Colonic mucosa (tissue), 4 donors: ENCODE results near the gene SLC7A1. TPM values are rescaled to one million over a fixed set of nuclear protein-coding genes. Genes with fewer than 3 reads are reported as not detected.
"Not testable (repeated sequence)": the region's sequence is repeated elsewhere in the genome, so short reads cannot be mapped to it uniquely, and the experiment has no call there.

Experiments used
- DNase-seq: peaks from one replicate; pipeline ENCODE4 v3.0.0-alpha.2; 2020
- H3K27ac ChIP-seq: fragments of 200-600 bp; one replicate; pipeline ENCODE4 v1.8.0; 2021
- H3K27me3 ChIP-seq: fragments of 200-600 bp; one replicate; pipeline ENCODE4 v1.8.0; 2021
- H3K36me3 ChIP-seq: fragments of 200-600 bp; one replicate; pipeline ENCODE4 v1.8.0; 2021
- H3K4me1 ChIP-seq: fragments of 200-600 bp; one replicate; pipeline ENCODE4 v1.8.0; 2021; ENCODE audit warnings: mild to moderate bottlenecking
- H3K4me3 ChIP-seq: fragments of 200-600 bp; one replicate; pipeline ENCODE4 v1.8.0; 2021
- H3K9ac ChIP-seq, 2 donors: one replicate each; pipeline ENCODE4 v1.7.0; 2013; ENCODE audit warnings: control low read depth in 2 of 2, low read depth in 2 of 2, low read length in 2 of 2
- H3K9me3 ChIP-seq: fragments of 200-600 bp; one replicate; pipeline ENCODE4 v1.8.0; 2021
- intact Hi-C: fragments of 100-400 bp; cut with DNase I; formaldehyde crosslinking; loops from one replicate; pipeline ENCODE4 v1.14.1; 2022
- total RNA-seq, 2 donors: library from RNA; stranded (reverse); fragmentation: NEBNext Ultra II Directional in 1 of 2; extraction: Animal tissue kit (Norgen Biotek cat#: 25700) in 1 of 2; gene quantifications; one replicate each; pipeline ENCODE4 v1.2.1, GENCODE V29; 2021
- TF ChIP-seq, protein P1 (sequence below): fragments of 200-600 bp; IDR thresholded peaks from one replicate; pipeline ENCODE4 v1.8.0; 2022; ENCODE audit warnings: antibody characterized with exemption, mild to moderate bottlenecking
- donor health status: healthy.
- donor health status: DM: no; HTN: no; CAD: no.
- donor health status: DM: no; HTN: no; CAD: no.

The SLC7A1 gene
- total RNA-seq = 10 to 100 TPM; 52.4 to 62.8 TPM

DNA sequence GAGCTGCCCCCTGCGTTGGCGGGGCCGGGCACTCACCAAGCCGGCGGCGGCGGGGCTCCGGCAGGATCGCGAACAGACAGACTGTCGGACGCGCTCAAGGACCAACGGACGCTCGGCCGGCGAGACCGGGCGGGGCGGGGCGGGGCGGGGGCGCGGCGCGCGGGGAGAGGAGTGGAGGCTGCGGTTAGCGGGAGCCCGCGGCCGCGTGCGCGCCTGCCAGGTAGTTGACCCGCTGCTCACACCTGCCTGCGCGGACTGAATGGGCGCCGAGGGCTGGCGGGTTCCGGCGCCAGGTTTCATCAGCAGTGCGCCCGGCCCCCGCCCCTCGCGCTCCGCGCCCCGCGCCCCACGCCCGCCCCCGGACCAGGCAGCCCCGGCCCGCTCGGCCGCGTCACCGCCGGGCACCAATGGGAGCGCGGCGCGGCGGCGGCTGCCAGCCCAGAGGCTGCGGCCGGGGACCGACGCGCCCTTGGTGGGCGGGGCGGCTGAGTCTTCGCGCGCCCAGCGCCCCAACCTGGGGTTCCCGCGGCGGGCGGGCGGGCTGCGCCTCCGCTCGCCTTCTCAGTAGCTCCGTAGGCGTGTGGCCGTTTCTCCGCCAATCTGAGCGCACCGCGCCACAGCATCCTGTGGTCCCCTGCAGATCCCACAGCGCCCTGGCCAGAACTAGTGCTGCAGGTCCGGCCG lies at the start of gene SLC7A1:
Gene SLC7A1, minus strand, starts transcription at position 309 of the 684 bp plus-strand sequence. CDS start 59,500 bp downstream, outside the sequence.
- Histone ChIP-seq H3K9ac (peak within 1 kb of the TSS; percentile 86 to 89), H3K4me1 (no peaks in the 10 kb centered on the region), H3K36me3 (no peaks in the 10 kb centered on the region), H3K9me3 (no peaks in the 10 kb centered on the region), H3K4me3 (peak within 1 kb of the TSS; percentile 92), H3K27me3 (no peaks in the 10 kb centered on the region), H3K27ac (peak within 1 kb of the TSS; percentile 89)
- intact Hi-C loops = no loop called here
- DNase-seq = peak; percentile 77
- TF ChIP-seq, protein P1, sequence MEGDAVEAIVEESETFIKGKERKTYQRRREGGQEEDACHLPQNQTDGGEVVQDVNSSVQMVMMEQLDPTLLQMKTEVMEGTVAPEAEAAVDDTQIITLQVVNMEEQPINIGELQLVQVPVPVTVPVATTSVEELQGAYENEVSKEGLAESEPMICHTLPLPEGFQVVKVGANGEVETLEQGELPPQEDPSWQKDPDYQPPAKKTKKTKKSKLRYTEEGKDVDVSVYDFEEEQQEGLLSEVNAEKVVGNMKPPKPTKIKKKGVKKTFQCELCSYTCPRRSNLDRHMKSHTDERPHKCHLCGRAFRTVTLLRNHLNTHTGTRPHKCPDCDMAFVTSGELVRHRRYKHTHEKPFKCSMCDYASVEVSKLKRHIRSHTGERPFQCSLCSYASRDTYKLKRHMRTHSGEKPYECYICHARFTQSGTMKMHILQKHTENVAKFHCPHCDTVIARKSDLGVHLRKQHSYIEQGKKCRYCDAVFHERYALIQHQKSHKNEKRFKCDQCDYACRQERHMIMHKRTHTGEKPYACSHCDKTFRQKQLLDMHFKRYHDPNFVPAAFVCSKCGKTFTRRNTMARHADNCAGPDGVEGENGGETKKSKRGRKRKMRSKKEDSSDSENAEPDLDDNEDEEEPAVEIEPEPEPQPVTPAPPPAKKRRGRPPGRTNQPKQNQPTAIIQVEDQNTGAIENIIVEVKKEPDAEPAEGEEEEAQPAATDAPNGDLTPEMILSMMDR = no peak

DNA sequence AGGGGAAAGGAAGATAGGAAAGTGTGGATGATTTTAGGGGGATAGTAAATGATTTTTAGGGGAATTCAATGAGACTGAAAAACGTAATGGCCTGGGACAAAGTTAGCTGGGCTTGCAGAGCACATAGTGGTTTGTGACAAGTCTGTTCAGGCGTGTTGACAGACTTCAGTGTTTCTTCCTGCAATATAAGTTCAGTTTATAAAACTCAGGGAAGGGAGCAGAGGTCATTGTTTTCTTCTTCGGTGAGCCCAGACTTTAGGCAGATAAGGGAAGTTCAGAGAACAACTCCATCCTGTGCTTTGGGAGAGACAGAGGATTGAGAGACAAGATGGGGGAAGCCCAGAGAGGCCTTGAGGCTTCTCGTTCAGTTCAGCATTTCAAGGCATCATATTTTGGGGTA lies 45.2 kb upstream of the SLC7A1 start:
- Histone ChIP-seq H3K9me3 (no peaks in the 10 kb centered on the region), H3K27me3 (no peaks in the 10 kb centered on the region), H3K36me3 (no peaks in the 10 kb centered on the region), H3K9ac (no peak overlapping the region), H3K4me1 (no peaks in the 10 kb centered on the region), H3K27ac (no peak overlapping the region), H3K4me3 (no peak overlapping the region)
- intact Hi-C loops = no loop called here
- no peak for DNase-seq
- TF ChIP-seq, protein P1 = no peak

DNA sequence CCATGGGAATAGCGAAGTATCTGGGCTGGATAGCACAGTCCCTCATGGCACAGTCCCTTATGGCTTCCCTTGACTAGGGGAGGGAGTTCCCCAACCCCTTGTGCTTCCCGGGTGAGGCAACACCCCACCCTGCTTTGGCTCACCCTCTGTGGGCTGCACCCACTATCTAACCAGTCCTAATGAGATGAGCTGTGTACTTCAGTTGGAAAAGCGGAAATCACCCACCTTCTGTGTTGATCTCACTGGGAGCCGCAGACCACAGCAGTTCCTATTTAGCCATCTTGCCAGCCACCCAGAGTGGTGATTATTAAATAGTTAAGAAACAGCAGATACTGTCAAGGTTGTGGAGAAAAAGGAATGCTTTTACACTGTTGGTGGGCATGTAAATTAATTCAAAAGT lies 41.3 kb upstream of the SLC7A1 start:
- DNase-seq, H3K36me3 ChIP-seq, H3K27ac ChIP-seq, H3K9me3 ChIP-seq, intact Hi-C loops, H3K4me3 ChIP-seq, H3K27me3 ChIP-seq, H3K9ac ChIP-seq, H3K4me1 ChIP-seq: not testable (repeated sequence)

- Histone ChIP-seq H3K27ac (no peak overlapping the region), H3K4me1 (no peaks in the 10 kb centered on the region), H3K27me3 (no peaks in the 10 kb centered on the region), H3K36me3 (no peaks in the 10 kb centered on the region), H3K9ac (no peak overlapping the region), H3K4me3 (no peak overlapping the region), H3K9me3 (no peaks in the 10 kb centered on the region)
- DNase-seq = no peak
- intact Hi-C loops = no loop called here
- TF ChIP-seq, protein P1 = no peak
Observed at GRCh38 chr13:29624997-29625396, 29.5 kb upstream of the SLC7A1 start.

- TF ChIP-seq, protein P1 = no peak
Observed at GRCh38 chr13:29621841-29622240, 26.4 kb upstream of the SLC7A1 start.

DNA sequence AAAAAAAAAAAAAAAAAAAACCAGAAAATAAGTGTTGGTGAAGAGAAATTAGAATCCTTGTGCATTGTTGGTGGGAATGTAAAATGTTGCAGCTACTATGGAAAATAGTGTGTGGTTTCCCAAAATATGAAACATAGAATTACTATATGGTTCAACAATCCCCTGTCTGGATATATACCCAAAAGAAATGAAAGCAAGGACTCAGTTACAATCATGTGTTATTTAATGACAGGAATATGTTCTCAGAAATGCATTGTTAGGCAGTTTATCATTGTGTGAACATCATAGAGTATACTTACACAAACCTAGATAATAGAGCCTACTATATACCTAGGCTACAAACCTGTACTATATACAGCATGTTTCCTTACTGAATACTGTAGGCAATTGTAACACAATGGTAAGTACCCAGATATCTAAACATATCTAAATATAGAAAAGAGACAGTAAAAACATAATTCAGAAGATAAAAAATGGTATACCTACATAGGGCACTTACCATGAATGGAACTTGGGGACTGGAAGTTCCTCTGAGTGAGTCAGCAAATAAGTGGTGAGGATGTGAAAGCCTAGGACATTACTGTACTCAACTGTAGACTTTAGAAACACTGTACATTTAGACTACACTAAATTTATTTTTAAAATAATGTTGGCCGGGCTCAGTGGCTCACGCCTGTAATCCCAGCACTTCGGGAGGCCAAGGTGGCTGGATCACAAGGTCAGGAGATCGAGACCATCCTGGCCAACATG lies 25.7 kb upstream of the SLC7A1 start:
- intact Hi-C loops = no loop called here

More at GRCh38 chr13:29621841-29622240, 26.4 kb upstream of the SLC7A1 start:
- Histone ChIP-seq H3K9ac (no peak overlapping the region), H3K4me3 (no peak overlapping the region), H3K27ac (no peak overlapping the region), H3K4me1 (no peaks in the 10 kb centered on the region), H3K36me3 (no peaks in the 10 kb centered on the region), H3K27me3 (no peaks in the 10 kb centered on the region), H3K9me3 (no peaks in the 10 kb centered on the region)
- intact Hi-C loops = no loop called here
- DNase-seq = no peak

More for the DNA sequence above, 25.7 kb upstream of the SLC7A1 start:
- TF ChIP-seq, protein P1 = no peak
- Histone ChIP-seq H3K9ac (no peak overlapping the region), H3K27me3 (no peaks in the 10 kb centered on the region), H3K4me1 (no peaks in the 10 kb centered on the region), H3K36me3 (no peaks in the 10 kb centered on the region), H3K4me3 (no peak overlapping the region), H3K9me3 (no peaks in the 10 kb centered on the region), H3K27ac (no peak overlapping the region)
- no peak for DNase-seq
